GM12878 (cell line): Measurements from ENCODE around the gene FAM120B. TPM values are rescaled to one million over a fixed set of nuclear protein-coding genes. Genes with fewer than 3 reads are reported as not detected.

ENCODE experiments used
- ATAC-seq: fragments of 200-7000 bp; cut with Tn5 transposase; 3 replicates; pipeline ENCODE4 v1.9.1; 2020; ENCODE audit warnings: mild to moderate bottlenecking, moderate library complexity
- BruUV-seq: library from RNA; stranded (reverse); fragments of 400-500 nt; replicated peaks from 2 replicates; lab custom pipeline; 2021; lab: Mats Ljungman, UMichigan
- CTCF ChIA-PET: fragments of 300-600 bp; sonication (Branson Sonifier 250); formaldehyde crosslinking; extraction: SDS; loops from one replicate; lab custom pipeline; 2021; ENCODE audit warnings: inconsistent platforms; lab: Yijun Ruan, JAX
- POLR2A ChIA-PET: fragments of 350-600 bp; formaldehyde crosslinking; extraction: SDS; loops from one replicate; lab custom pipeline; 2021; ENCODE audit warnings: inconsistent platforms; lab: Charles Lee
- RAD21 ChIA-PET: fragments of 300-600 bp; sonication (Branson Sonifier 250); formaldehyde crosslinking; loops from one replicate; lab custom pipeline; 2023; ENCODE audit warnings: antibody characterized with exemption; ENCODE audit not compliant: unreplicated experiment; lab: Charles Lee
- SMC1A ChIA-PET: fragments of 300-600 bp; sonication (Branson Sonifier 250); formaldehyde crosslinking; loops from one replicate; lab custom pipeline; 2023; ENCODE audit not compliant: unreplicated experiment, uncharacterized antibody; lab: Charles Lee
- DNase-seq: peaks from one replicate; pipeline ENCODE4 v3.0.0-alpha.2; 2011; ENCODE audit warnings: low read depth, low spot score
- FAIRE-seq: peaks from 3 replicates; lab custom pipeline; 2011; peaks lifted over from hg19 to GRCh38; lab: Jason Lieb, UNC
- H2AFZ ChIP-seq: 2 replicates; pipeline ENCODE4 v1.6.0; 2011; ENCODE audit warnings: low read depth, low read length, control low read depth; ENCODE audit not compliant: control insufficient read depth
- H3K27ac ChIP-seq: 2 replicates; pipeline ENCODE4 v1.5.1; 2011; ENCODE audit warnings: control low read depth; ENCODE audit not compliant: control insufficient read depth, insufficient read depth
- H3K27me3 ChIP-seq, 2 experiments: replicated peaks in 1 of 2; 2 replicates each; pipeline versions ENCODE4 v1.6.0 to v1.6.1; 2011; ENCODE audit warnings: low read length in 1 of 2; ENCODE audit not compliant: control insufficient read depth in 2 of 2, insufficient read depth in 2 of 2
- H3K36me3 ChIP-seq, 2 experiments: 2 replicates each; pipeline ENCODE4 v1.5.1; 2011; ENCODE audit warnings: low read length in 1 of 2; ENCODE audit not compliant: control insufficient read depth in 2 of 2, insufficient read depth in 2 of 2
- H3K4me1 ChIP-seq: 2 replicates; pipeline ENCODE4 v1.6.1; 2011; ENCODE audit warnings: mild to moderate bottlenecking, low read length, moderate library complexity, mixed read lengths; ENCODE audit not compliant: control insufficient read depth, insufficient read depth
- H3K4me2 ChIP-seq: 2 replicates; pipeline ENCODE4 v1.6.0; 2011; ENCODE audit warnings: control low read depth; ENCODE audit not compliant: control insufficient read depth, insufficient read depth
- H3K4me3 ChIP-seq: fragments of 200-600 bp; sonication (generic); 2 replicates; pipeline ENCODE4 v1.5.1; 2016
- H3K79me2 ChIP-seq: 2 replicates; pipeline ENCODE4 v1.6.0; 2011; ENCODE audit warnings: low read length; ENCODE audit not compliant: control insufficient read depth, insufficient read depth
- H3K9ac ChIP-seq: 2 replicates; pipeline ENCODE4 v1.8.0; 2011; ENCODE audit warnings: low read length, control low read depth, mixed read lengths; ENCODE audit not compliant: control insufficient read depth, insufficient read depth
- H3K9me3 ChIP-seq: replicated peaks from 3 replicates; pipeline ENCODE4 v1.5.1; 2011; ENCODE audit warnings: mild to moderate bottlenecking, low read length; ENCODE audit not compliant: control insufficient read depth, insufficient read depth
- H4K20me1 ChIP-seq: 2 replicates; pipeline ENCODE4 v1.6.0; 2011; ENCODE audit not compliant: control insufficient read depth, insufficient read depth
- DPF2 ChIP-seq: fragments of 450-650 bp; IDR thresholded peaks from 2 replicates; pipeline ENCODE4 v1.6.1; 2017; ENCODE audit warnings: mild to moderate bottlenecking
- EED ChIP-seq: sonication (generic); IDR thresholded peaks from 2 replicates; pipeline ENCODE4 v1.6.1; 2016; ENCODE audit warnings: antibody characterized with exemption, low read depth
- JUNB ChIP-seq: IDR thresholded peaks from 2 replicates; pipeline ENCODE4 v1.6.1; 2016; ENCODE audit warnings: antibody characterized with exemption, mild to moderate bottlenecking
- JUND ChIP-seq: IDR thresholded peaks from 2 replicates; pipeline ENCODE4 v1.6.1; 2012; ENCODE audit warnings: low read depth, mild to moderate bottlenecking, low read length, improper control_type of control experiment, moderate library complexity
- NR2F1 ChIP-seq: fragments of 450-650 bp; conservative IDR thresholded peaks from 2 replicates; pipeline ENCODE4 v1.6.1; 2017; ENCODE audit warnings: mild to moderate bottlenecking
- RCOR1 ChIP-seq: conservative IDR thresholded peaks from 2 replicates; pipeline ENCODE4 v1.6.1; 2012; ENCODE audit warnings: low read depth, low read length, improper control_type of control experiment
- WRNIP1 ChIP-seq: IDR thresholded peaks from 2 replicates; pipeline ENCODE4 v1.6.1; 2011; ENCODE audit warnings: low read depth, low read length, improper control_type of control experiment, borderline replicate concordance
- WGBS: methylation state at CpG from one replicate; pipeline ENCODE4 v1.1.6; 2016; ENCODE audit warnings: low lambda C conversion rate; ENCODE audit not compliant: insufficient replicate concordance, insufficient coverage; ENCODE audit errors: missing lambda C conversion rate; 5-methylcytosine and 5-hydroxymethylcytosine counted together
- in situ Hi-C: fragments of 300-500 bp; cut with MboI; formaldehyde crosslinking; loops from 9 replicates; pipeline ENCODE4 v1.14.3; 2018; ENCODE audit warnings: mixed read lengths
- intact Hi-C: fragments of 100-400 bp; cut with micrococcal nuclease; formaldehyde crosslinking; loops from one replicate; pipeline ENCODE4 v1.14.2; 2022; ENCODE audit not compliant: unreplicated experiment
- polyA plus RNA-seq, 11 experiments: library from polyadenylated mRNA; depleted of rRNA in 4 of 11; unstranded in 6 of 11; stranded (reverse) in 5 of 11; fragments of >200 nt; fragmentation: Nextera tagmentation in 4 of 11; fragmentation: Illumina TruSeq in 1 of 11; extraction: Ambion mirVana in 4 of 11; extraction: Trizol in 1 of 11; gene quantifications; 1 replicate in 1 of 11; 2 replicates in 10 of 11; pipeline versions ENCODE4 v1.2.1 to v1.2.3, GENCODE V29; 2011 to 2016; ENCODE audit warnings: inconsistent platforms in 2 of 11, missing spikeins in 2 of 11, low read depth in 1 of 11
- total RNA-seq, 4 experiments: library from RNA; depleted of rRNA in 3 of 4; stranded (reverse); fragments of >200 nt in 3 of 4; fragmentation: Illumina TruSeq in 1 of 4; extraction: Trizol in 1 of 4; gene quantifications; 2 replicates each; pipeline versions ENCODE4 v1.2.1 to v1.2.3, GENCODE V29; 2013 to 2021
- TF ChIP-seq, protein P1 (sequence below): fragments of 450-650 bp; formaldehyde crosslinking; IDR thresholded peaks from 2 replicates; pipeline ENCODE4 v1.4.0; 2022; ENCODE audit warnings: mild to moderate bottlenecking, moderate library complexity
- TF ChIP-seq, protein P2 (sequence below): IDR thresholded peaks from 2 replicates; pipeline ENCODE4 v1.6.1; 2011; ENCODE audit warnings: borderline replicate concordance, low read depth, mild to moderate bottlenecking, moderate library complexity, low read length; ENCODE audit not compliant: insufficient read depth, poor library complexity, severe bottlenecking

The FAM120B gene
- total and polyA plus RNA-seq, 10 of the 15 experiments (the other 5 are each of a cell fraction or from before 2014, with no cell fraction given): 3.3 to 21.6 (median 15.3) TPM

DNA sequence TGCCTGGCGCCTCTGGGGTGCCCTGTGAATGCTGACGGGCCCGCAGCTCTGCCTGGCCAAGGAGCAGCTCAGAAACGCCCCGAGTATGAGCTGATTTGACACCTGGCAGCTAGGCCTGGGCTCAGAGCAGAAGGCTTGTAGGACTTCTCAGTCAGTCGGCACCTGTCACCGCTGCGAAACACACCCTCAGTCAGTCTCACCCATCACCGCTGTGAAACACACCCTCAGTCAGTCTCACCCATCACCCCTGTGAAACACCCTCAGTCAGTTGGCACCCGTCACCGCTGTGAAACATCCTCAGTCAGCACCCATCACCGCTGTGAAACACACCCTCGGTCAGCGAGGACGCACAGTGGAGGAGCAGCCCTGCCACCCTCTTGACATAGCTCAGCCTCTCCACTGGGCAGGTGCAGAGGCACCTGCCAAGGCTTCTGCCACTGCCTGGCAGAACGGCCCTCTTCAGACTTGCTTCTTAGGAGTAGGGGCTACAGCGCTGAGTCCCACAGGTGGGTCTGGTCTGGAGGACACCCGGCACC is 137.6 kb downstream of the FAM120B start (continued):
- TF ChIP-seq, protein P1, sequence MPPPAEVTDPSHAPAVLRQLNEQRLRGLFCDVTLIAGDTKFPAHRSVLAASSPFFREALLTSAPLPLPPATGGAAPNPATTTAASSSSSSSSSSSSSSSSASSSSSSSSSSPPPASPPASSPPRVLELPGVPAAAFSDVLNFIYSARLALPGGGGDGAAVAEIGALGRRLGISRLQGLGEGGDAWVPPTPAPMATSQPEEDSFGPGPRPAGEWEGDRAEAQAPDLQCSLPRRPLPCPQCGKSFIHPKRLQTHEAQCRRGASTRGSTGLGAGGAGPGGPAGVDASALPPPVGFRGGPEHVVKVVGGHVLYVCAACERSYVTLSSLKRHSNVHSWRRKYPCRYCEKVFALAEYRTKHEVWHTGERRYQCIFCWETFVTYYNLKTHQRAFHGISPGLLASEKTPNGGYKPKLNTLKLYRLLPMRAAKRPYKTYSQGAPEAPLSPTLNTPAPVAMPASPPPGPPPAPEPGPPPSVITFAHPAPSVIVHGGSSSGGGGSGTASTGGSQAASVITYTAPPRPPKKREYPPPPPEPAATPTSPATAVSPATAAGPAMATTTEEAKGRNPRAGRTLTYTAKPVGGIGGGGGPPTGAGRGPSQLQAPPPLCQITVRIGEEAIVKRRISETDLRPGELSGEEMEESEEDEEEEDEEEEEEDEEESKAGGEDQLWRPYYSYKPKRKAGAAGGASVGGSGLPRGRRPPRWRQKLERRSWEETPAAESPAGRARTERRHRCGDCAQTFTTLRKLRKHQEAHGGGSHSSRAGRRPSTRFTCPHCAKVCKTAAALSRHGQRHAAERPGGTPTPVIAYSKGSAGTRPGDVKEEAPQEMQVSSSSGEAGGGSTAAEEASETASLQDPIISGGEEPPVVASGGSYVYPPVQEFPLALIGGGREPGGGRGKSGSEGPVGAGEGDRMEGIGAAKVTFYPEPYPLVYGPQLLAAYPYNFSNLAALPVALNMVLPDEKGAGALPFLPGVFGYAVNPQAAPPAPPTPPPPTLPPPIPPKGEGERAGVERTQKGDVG (CRISPR knock-in tag): no peak
- TF ChIP-seq RCOR1: no peak
- TF ChIP-seq, protein P2, sequence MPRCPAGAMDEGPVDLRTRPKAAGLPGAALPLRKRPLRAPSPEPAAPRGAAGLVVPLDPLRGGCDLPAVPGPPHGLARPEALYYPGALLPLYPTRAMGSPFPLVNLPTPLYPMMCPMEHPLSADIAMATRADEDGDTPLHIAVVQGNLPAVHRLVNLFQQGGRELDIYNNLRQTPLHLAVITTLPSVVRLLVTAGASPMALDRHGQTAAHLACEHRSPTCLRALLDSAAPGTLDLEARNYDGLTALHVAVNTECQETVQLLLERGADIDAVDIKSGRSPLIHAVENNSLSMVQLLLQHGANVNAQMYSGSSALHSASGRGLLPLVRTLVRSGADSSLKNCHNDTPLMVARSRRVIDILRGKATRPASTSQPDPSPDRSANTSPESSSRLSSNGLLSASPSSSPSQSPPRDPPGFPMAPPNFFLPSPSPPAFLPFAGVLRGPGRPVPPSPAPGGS: no peak
- TF ChIP-seq JUND: no peak
- TF ChIP-seq DPF2: no peak
- TF ChIP-seq EED: no peak
- no peak for TF ChIP-seq WRNIP1

DNA sequence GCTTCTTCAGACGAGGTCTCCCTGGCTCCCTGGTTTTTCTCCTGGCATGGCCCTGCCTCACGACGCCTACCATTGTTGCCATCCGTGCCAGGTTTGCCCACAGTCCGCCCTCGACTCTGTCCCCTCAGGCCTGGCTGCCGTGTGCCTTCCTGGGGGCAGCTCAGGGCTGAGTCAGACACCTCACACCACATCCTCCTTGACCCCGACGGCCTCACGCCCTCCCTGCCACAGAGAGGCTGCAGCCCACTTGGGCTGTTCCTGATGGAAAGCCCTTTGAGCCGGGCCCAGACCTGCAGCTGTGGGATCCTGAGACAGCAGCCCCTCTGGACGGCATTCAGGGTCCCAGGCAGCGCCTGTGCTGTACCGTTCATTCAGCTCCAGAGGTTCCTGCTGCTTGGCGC is 138.3 kb downstream of the FAM120B start:
- no TSS peak for BruUV-seq
- DNase-seq: no peak
- H4K20me1 ChIP-seq: no peaks in the 10 kb centered on the region
- ChIA-PET RAD21 (interaction anchor here (0.8 kb wide), 1 partner anchor 19 kb away, joined by 3 read pairs; no protein-coding TSS in a partner anchor), SMC1A (interaction anchor here (1.0 kb wide), 1 partner anchor 19 kb away, joined by 4 read pairs; no protein-coding TSS in a partner anchor), CTCF (no interaction called here), POLR2A (interaction anchor here (0.7 kb wide), 1 partner anchor 65 kb away, joined by 3 read pairs; no protein-coding TSS in a partner anchor)
- intact Hi-C loops: no loop called here
- no peak overlapping the region for H3K4me2 ChIP-seq
- no peak overlapping the region for H3K9ac ChIP-seq
- no peaks in the 10 kb centered on the region for H3K79me2 ChIP-seq
- in situ Hi-C loops: no loop called here
- no peaks in the 10 kb centered on the region; the same call in 2 of the 3 replicates for H3K9me3 ChIP-seq
- no peaks in the 10 kb centered on the region for H3K27me3 ChIP-seq
- H3K27ac ChIP-seq: no peak overlapping the region
- no peak overlapping the region for H3K4me3 ChIP-seq
- no peak for FAIRE-seq
- TF ChIP-seq JUNB (no peak), NR2F1 (0 out of 2 replicates have a peak, but pooled peaks have one; percentile 16)
- peak; percentile 21; the same call in 2 of the 3 replicates for ATAC-seq
- WGBS: 25% methylated on average over 15 of the region's 15 CpGs
- no peaks in the 10 kb centered on the region for H3K36me3 ChIP-seq
- H3K4me1 ChIP-seq: no peaks in the 10 kb centered on the region
- H2AFZ ChIP-seq: no peak overlapping the region
